GM23338 (cell line): Measurements from ENCODE around the gene PHKA2.

Source experiments
- CREB1 ChIP-seq: fragments of 250-450 bp; sonication (Bioruptor Pico); IDR thresholded peaks from 2 replicates; pipeline ENCODE4 v1.5.0; 2020; ENCODE audit warnings: low read depth, mild to moderate bottlenecking, moderate library complexity
- EZH2 ChIP-seq: fragments of 200-600 bp; sonication (generic); IDR thresholded peaks from one replicate; pipeline ENCODE4 v1.8.0; 2017; ENCODE audit warnings: antibody characterized with exemption, mild to moderate bottlenecking, low read depth; ENCODE audit not compliant: unreplicated experiment
- EZH2phosphoT487 ChIP-seq: fragments of 200-600 bp; sonication (generic); IDR thresholded peaks from one replicate; pipeline ENCODE4 v1.8.1; 2018; ENCODE audit warnings: antibody characterized with exemption; ENCODE audit not compliant: unreplicated experiment
- JUNB ChIP-seq: IDR thresholded peaks from one replicate; pipeline ENCODE4 v1.6.1; 2016; ENCODE audit warnings: antibody characterized with exemption; ENCODE audit not compliant: unreplicated experiment
- NANOG ChIP-seq: IDR thresholded peaks from 2 replicates; pipeline ENCODE4 v1.6.1; 2016; ENCODE audit warnings: antibody characterized with exemption, borderline replicate concordance
- POLR2AphosphoS5 ChIP-seq: IDR thresholded peaks from 2 replicates; pipeline ENCODE4 v1.6.1; 2016; ENCODE audit warnings: antibody characterized with exemption, low read depth
- ZNF114 ChIP-seq: fragments of 250-450 bp; sonication (Bioruptor Pico); IDR thresholded peaks from 2 replicates; pipeline ENCODE4 v1.5.0; 2020; ENCODE audit warnings: mild to moderate bottlenecking, moderate library complexity
- TF ChIP-seq, protein P1 (sequence below), 2 experiments: fragments of 200-600 bp in 1 of 2; sonication (generic) in 1 of 2; conservative IDR thresholded peaks; 2 replicates each; pipeline versions ENCODE4 v1.5.1 to v1.6.1; 2016 to 2017; ENCODE audit warnings: antibody characterized with exemption in 2 of 2, low read depth in 2 of 2, mild to moderate bottlenecking in 2 of 2, moderate library complexity in 1 of 2
- TF ChIP-seq, protein P2 (sequence below): IDR thresholded peaks from one replicate; pipeline ENCODE4 v1.6.1; 2018; ENCODE audit warnings: antibody characterized with exemption; ENCODE audit not compliant: unreplicated experiment
- TF ChIP-seq, protein P3 (sequence below): IDR thresholded peaks from 2 replicates; pipeline ENCODE4 v1.6.1; 2016; ENCODE audit warnings: antibody characterized with exemption

DNA sequence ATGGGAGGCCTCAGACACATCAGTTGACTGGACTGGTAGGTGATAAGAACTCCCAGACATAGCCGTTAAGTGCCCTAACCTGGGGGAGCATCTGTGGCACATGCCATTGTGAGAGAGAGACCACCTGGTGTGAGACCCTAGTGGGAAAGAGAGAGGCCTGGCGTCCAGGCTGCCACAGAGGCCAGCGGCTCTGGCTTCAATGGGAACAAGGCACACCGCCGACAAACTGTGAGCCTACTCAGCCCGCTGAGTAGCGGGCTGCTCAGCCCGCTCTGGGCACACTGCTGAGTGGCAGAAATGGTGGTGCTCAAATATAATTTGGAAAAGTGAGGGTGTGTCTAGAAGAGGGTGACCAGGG is 34.0 kb downstream of the PHKA2 start:
- TF ChIP-seq, protein P1, sequence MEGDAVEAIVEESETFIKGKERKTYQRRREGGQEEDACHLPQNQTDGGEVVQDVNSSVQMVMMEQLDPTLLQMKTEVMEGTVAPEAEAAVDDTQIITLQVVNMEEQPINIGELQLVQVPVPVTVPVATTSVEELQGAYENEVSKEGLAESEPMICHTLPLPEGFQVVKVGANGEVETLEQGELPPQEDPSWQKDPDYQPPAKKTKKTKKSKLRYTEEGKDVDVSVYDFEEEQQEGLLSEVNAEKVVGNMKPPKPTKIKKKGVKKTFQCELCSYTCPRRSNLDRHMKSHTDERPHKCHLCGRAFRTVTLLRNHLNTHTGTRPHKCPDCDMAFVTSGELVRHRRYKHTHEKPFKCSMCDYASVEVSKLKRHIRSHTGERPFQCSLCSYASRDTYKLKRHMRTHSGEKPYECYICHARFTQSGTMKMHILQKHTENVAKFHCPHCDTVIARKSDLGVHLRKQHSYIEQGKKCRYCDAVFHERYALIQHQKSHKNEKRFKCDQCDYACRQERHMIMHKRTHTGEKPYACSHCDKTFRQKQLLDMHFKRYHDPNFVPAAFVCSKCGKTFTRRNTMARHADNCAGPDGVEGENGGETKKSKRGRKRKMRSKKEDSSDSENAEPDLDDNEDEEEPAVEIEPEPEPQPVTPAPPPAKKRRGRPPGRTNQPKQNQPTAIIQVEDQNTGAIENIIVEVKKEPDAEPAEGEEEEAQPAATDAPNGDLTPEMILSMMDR (conservative IDR thresholded peaks at IDR 0.05; ENCODE audit: low read depth in 2 of 2): no peak
- TF ChIP-seq EZH2 (no peak), POLR2AphosphoS5 (no peak), CREB1 (CRISPR knock-in tag) (no peak), EZH2phosphoT487 (no peak), NANOG (no peak), ZNF114 (CRISPR knock-in tag) (no peak), JUNB (no peak)
- TF ChIP-seq, protein P2, sequence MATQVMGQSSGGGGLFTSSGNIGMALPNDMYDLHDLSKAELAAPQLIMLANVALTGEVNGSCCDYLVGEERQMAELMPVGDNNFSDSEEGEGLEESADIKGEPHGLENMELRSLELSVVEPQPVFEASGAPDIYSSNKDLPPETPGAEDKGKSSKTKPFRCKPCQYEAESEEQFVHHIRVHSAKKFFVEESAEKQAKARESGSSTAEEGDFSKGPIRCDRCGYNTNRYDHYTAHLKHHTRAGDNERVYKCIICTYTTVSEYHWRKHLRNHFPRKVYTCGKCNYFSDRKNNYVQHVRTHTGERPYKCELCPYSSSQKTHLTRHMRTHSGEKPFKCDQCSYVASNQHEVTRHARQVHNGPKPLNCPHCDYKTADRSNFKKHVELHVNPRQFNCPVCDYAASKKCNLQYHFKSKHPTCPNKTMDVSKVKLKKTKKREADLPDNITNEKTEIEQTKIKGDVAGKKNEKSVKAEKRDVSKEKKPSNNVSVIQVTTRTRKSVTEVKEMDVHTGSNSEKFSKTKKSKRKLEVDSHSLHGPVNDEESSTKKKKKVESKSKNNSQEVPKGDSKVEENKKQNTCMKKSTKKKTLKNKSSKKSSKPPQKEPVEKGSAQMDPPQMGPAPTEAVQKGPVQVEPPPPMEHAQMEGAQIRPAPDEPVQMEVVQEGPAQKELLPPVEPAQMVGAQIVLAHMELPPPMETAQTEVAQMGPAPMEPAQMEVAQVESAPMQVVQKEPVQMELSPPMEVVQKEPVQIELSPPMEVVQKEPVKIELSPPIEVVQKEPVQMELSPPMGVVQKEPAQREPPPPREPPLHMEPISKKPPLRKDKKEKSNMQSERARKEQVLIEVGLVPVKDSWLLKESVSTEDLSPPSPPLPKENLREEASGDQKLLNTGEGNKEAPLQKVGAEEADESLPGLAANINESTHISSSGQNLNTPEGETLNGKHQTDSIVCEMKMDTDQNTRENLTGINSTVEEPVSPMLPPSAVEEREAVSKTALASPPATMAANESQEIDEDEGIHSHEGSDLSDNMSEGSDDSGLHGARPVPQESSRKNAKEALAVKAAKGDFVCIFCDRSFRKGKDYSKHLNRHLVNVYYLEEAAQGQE: no peak
- TF ChIP-seq, protein P3, sequence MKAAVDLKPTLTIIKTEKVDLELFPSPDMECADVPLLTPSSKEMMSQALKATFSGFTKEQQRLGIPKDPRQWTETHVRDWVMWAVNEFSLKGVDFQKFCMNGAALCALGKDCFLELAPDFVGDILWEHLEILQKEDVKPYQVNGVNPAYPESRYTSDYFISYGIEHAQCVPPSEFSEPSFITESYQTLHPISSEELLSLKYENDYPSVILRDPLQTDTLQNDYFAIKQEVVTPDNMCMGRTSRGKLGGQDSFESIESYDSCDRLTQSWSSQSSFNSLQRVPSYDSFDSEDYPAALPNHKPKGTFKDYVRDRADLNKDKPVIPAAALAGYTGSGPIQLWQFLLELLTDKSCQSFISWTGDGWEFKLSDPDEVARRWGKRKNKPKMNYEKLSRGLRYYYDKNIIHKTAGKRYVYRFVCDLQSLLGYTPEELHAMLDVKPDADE: no peak
